HepG2 (cell line): ENCODE results near the gene CYP27B1. TPM values are rescaled to one million over a fixed set of nuclear protein-coding genes. Genes with fewer than 3 reads are reported as not detected.

Experiments used
- JUN ChIP-seq: sonication (generic); formaldehyde crosslinking; IDR thresholded peaks from 2 replicates; pipeline ENCODE4 v1.4.0; 2020; ENCODE audit warnings: mild to moderate bottlenecking, missing genetic modification reagents
- MTERF4 ChIP-seq: sonication (generic); formaldehyde crosslinking; IDR thresholded peaks from 2 replicates; pipeline ENCODE4 v1.8.0; 2023; ENCODE audit warnings: mild to moderate bottlenecking, missing genetic modification reagents
- ZFY ChIP-seq: sonication (generic); formaldehyde crosslinking; IDR thresholded peaks from 2 replicates; pipeline ENCODE4 v1.4.0; 2020; ENCODE audit warnings: missing genetic modification reagents
- polyA plus RNA-seq, 8 experiments: library from polyadenylated mRNA; depleted of rRNA in 3 of 8; stranded (reverse) in 7 of 8; unstranded in 1 of 8; fragments of >200 nt; fragmentation: Illumina TruSeq in 4 of 8; extraction: Trizol in 4 of 8; gene quantifications; 2 replicates each; pipeline versions ENCODE4 v1.2.1 to v1.2.3, GENCODE V29; 2011 to 2016; ENCODE audit warnings: low read depth in 4 of 8, missing spikeins in 1 of 8, mixed read lengths in 1 of 8; ENCODE audit not compliant: insufficient read depth in 1 of 8
- total RNA-seq, 5 experiments: library from RNA; depleted of rRNA; stranded (reverse); fragments of >200 nt; fragmentation: Illumina TruSeq; extraction: Trizol; gene quantifications; 2 replicates each; pipeline ENCODE4 v1.2.3, GENCODE V29; 2016; ENCODE audit warnings: low read depth in 1 of 5
- TF ChIP-seq, protein P1 (sequence below): sonication (generic); formaldehyde crosslinking; IDR thresholded peaks from 2 replicates; pipeline ENCODE4 v1.4.0; 2020; ENCODE audit warnings: missing genetic modification reagents
- TF ChIP-seq, protein P2 (sequence below): sonication (generic); formaldehyde crosslinking; IDR thresholded peaks from 2 replicates; pipeline ENCODE4 v1.4.0; 2020; ENCODE audit warnings: missing genetic modification reagents; ENCODE audit errors: not compliant biosample characterization

CYP27B1 gene
- total and polyA plus RNA-seq, 2 of the 13 experiments (the other 11 are each of a cell fraction or from before 2014, with no cell fraction given), result 2.3 to 3.0 TPM

DNA sequence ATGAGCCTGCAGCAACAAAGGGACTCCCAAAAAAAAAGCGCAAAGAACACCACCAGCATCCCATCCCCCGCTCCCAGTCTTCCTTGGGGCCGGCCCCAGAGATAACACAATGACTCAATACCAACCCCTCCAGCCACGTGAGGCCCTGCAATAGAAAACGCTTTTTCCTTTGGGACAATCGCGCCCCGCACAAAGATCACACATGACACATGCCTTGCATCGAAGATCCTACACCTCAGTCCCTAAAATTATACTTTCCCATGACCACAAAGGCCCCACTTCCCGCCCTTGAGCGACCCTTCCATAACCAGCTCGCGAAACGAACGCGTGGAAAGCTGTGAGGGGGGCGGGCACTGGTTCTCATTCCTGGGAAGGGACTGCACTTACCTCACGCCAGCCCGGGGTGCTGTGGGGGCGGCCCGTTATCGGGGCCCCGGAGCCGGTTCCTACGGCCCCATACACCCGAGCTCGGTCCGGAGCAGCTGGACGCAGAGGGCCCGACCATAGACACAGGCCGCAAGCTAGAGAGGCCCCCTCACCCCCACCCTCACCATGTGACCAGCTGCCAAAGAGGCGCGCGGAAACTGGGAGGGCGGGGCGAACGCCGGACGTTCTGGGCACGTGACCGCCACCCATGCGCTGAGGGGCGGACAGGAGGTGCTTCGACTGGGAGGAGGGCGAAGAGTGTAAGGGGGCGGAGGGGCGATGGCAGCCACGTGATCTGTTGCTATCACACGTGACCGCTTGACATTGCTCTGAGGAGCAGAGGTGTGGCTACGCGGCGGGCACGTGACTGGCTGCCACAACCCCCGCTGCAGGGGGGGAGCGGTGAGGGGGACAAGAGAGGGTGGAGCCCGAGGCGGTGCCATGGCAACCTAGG is 14.8 kb downstream of the CYP27B1 start, which contains the start of gene CDK4 (continued):
- TF ChIP-seq MTERF4 (CRISPR knock-in tag), result peak; percentile 87; the same call in 1 of the 2 replicates
- TF ChIP-seq, protein P1, sequence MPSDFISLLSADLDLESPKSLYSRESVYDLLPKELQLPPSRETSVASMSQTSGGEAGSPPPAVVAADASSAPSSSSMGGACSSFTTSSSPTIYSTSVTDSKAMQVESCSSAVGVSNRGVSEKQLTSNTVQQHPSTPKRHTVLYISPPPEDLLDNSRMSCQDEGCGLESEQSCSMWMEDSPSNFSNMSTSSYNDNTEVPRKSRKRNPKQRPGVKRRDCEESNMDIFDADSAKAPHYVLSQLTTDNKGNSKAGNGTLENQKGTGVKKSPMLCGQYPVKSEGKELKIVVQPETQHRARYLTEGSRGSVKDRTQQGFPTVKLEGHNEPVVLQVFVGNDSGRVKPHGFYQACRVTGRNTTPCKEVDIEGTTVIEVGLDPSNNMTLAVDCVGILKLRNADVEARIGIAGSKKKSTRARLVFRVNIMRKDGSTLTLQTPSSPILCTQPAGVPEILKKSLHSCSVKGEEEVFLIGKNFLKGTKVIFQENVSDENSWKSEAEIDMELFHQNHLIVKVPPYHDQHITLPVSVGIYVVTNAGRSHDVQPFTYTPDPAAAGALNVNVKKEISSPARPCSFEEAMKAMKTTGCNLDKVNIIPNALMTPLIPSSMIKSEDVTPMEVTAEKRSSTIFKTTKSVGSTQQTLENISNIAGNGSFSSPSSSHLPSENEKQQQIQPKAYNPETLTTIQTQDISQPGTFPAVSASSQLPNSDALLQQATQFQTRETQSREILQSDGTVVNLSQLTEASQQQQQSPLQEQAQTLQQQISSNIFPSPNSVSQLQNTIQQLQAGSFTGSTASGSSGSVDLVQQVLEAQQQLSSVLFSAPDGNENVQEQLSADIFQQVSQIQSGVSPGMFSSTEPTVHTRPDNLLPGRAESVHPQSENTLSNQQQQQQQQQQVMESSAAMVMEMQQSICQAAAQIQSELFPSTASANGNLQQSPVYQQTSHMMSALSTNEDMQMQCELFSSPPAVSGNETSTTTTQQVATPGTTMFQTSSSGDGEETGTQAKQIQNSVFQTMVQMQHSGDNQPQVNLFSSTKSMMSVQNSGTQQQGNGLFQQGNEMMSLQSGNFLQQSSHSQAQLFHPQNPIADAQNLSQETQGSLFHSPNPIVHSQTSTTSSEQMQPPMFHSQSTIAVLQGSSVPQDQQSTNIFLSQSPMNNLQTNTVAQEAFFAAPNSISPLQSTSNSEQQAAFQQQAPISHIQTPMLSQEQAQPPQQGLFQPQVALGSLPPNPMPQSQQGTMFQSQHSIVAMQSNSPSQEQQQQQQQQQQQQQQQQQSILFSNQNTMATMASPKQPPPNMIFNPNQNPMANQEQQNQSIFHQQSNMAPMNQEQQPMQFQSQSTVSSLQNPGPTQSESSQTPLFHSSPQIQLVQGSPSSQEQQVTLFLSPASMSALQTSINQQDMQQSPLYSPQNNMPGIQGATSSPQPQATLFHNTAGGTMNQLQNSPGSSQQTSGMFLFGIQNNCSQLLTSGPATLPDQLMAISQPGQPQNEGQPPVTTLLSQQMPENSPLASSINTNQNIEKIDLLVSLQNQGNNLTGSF (CRISPR knock-in tag), result no peak
- peak; percentile 97 for TF ChIP-seq ZFY (CRISPR knock-in tag)
- peak; percentile 83; the same call in 1 of the 2 replicates for TF ChIP-seq JUN (CRISPR knock-in tag)
- TF ChIP-seq, protein P2, sequence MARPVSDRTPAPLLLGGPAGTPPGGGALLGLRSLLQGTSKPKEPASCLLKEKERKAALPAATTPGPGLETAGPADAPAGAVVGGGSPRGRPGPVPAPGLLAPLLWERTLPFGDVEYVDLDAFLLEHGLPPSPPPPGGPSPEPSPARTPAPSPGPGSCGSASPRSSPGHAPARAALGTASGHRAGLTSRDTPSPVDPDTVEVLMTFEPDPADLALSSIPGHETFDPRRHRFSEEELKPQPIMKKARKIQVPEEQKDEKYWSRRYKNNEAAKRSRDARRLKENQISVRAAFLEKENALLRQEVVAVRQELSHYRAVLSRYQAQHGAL (CRISPR knock-in tag), result peak; percentile 24
